IMR-90 (cell line): ENCODE data around the gene DET1. TPM values are rescaled to one million over a fixed set of nuclear protein-coding genes. Genes with fewer than 3 reads are reported as not detected.

ENCODE experiments used
- ATAC-seq: fragments of 200-7000 bp; cut with Tn5 transposase; 2 replicates; pipeline ENCODE4 v1.9.1; 2020; ENCODE audit warnings: low read depth, mild to moderate bottlenecking, moderate library complexity
- BruUV-seq: library from RNA; stranded (reverse); fragments of 400-500 nt; replicated peaks from 2 replicates; lab custom pipeline; 2021; lab: Mats Ljungman, UMichigan
- CTCF ChIA-PET: fragments of 300-600 bp; formaldehyde crosslinking; extraction: SDS; loops from one replicate; lab custom pipeline; 2021; ENCODE audit warnings: antibody characterized with exemption; lab: Yijun Ruan, JAX
- POLR2A ChIA-PET: fragments of 300-600 bp; sonication (Branson Sonifier 250); formaldehyde crosslinking; loops from one replicate; lab custom pipeline; 2022; ENCODE audit warnings: antibody characterized with exemption; ENCODE audit not compliant: unreplicated experiment; lab: Charles Lee
- DNase-seq: peaks from one replicate; pipeline ENCODE4 v3.0.0; 2013
- H2AFZ ChIP-seq: replicated peaks from 2 replicates; pipeline ENCODE3; 2013; ENCODE audit warnings: low read length, mild to moderate bottlenecking; ENCODE audit not compliant: poor library complexity
- H2AK5ac ChIP-seq: 2 replicates; pipeline ENCODE4 v1.6.1; 2013; ENCODE audit warnings: low read depth, low read length, inconsistent platforms
- H2AK9ac ChIP-seq: replicated peaks from 2 replicates; pipeline ENCODE3; 2013; ENCODE audit warnings: mild to moderate bottlenecking, low read depth, low read length, moderate library complexity; ENCODE audit not compliant: poor library complexity
- H2BK120ac ChIP-seq: 2 replicates; pipeline ENCODE4 v1.6.1; 2013; ENCODE audit warnings: low read depth, low read length, inconsistent platforms
- H2BK15ac ChIP-seq: 3 replicates; pipeline ENCODE4 v1.6.1; 2013; ENCODE audit warnings: low read depth, low read length, inconsistent platforms
- H2BK20ac ChIP-seq: 2 replicates; pipeline ENCODE4 v1.6.1; 2013; ENCODE audit warnings: low read depth, mild to moderate bottlenecking, inconsistent platforms, low read length, moderate library complexity
- H2BK5ac ChIP-seq: 2 replicates; pipeline ENCODE4 v1.6.1; 2013; ENCODE audit warnings: mild to moderate bottlenecking, low read depth, low read length, inconsistent platforms; ENCODE audit not compliant: poor library complexity, severe bottlenecking
- H3K14ac ChIP-seq: replicated peaks from 2 replicates; pipeline ENCODE4 v1.6.1; 2013; ENCODE audit warnings: low read depth, low read length, inconsistent platforms
- H3K18ac ChIP-seq: 2 replicates; pipeline ENCODE4 v1.6.1; 2013; ENCODE audit warnings: low read depth, low read length, control low read depth
- H3K23ac ChIP-seq: 2 replicates; pipeline ENCODE4 v1.6.1; 2013; ENCODE audit warnings: low read depth, low read length, inconsistent platforms
- H3K27ac ChIP-seq: 2 replicates; pipeline ENCODE4 v1.5.1; 2013; ENCODE audit warnings: mild to moderate bottlenecking, control low read depth, low read length; ENCODE audit not compliant: insufficient read depth
- H3K27me3 ChIP-seq: 2 replicates; pipeline ENCODE4 v1.6.1; 2013; ENCODE audit warnings: low read length; ENCODE audit not compliant: control insufficient read depth, insufficient read depth
- H3K36me3 ChIP-seq: 2 replicates; pipeline ENCODE4 v1.6.1; 2013; ENCODE audit warnings: low read length, mixed read lengths; ENCODE audit not compliant: control insufficient read depth, insufficient read depth
- H3K4ac ChIP-seq: 2 replicates; pipeline ENCODE4 v1.6.1; 2013; ENCODE audit warnings: low read depth, low read length, inconsistent platforms
- H3K4me1 ChIP-seq: 2 replicates; pipeline ENCODE4 v1.6.1; 2013; ENCODE audit warnings: low read length, mixed read lengths; ENCODE audit not compliant: control insufficient read depth, insufficient read depth
- H3K4me2 ChIP-seq: 2 replicates; pipeline ENCODE4 v1.6.1; 2013; ENCODE audit warnings: low read depth, mild to moderate bottlenecking, control low read depth, low read length, moderate library complexity
- H3K4me3 ChIP-seq: 2 replicates; pipeline ENCODE4 v1.5.1; 2013; ENCODE audit warnings: low read depth, mild to moderate bottlenecking, control low read depth, low read length, moderate library complexity; ENCODE audit not compliant: insufficient read depth
- H3K56ac ChIP-seq: 2 replicates; pipeline ENCODE4 v1.6.1; 2013; ENCODE audit warnings: low read length, inconsistent platforms; ENCODE audit not compliant: insufficient read depth; ENCODE audit errors: extremely low read depth
- H3K79me1 ChIP-seq, 2 experiments: 2 replicates each; pipeline ENCODE4 v1.6.1; 2013; ENCODE audit warnings: low read length in 2 of 2, inconsistent platforms in 1 of 2, low read depth in 1 of 2
- H3K9ac ChIP-seq: 2 replicates; pipeline ENCODE4 v1.6.1; 2013; ENCODE audit warnings: low read depth, low read length, control low read depth
- H3K9me1 ChIP-seq: 2 replicates; pipeline ENCODE4 v1.6.1; 2013; ENCODE audit warnings: low read length, inconsistent platforms; ENCODE audit not compliant: insufficient read depth
- H3K9me3 ChIP-seq: 2 replicates; pipeline ENCODE4 v1.6.1; 2013; ENCODE audit warnings: low read length; ENCODE audit not compliant: control insufficient read depth, insufficient read depth
- H4K20me1 ChIP-seq: 2 replicates; pipeline ENCODE4 v1.6.1; 2013; ENCODE audit warnings: low read length, inconsistent platforms; ENCODE audit not compliant: insufficient read depth
- H4K5ac ChIP-seq: 2 replicates; pipeline ENCODE4 v1.6.1; 2013; ENCODE audit warnings: mild to moderate bottlenecking, low read depth, low read length, control low read depth
- H4K8ac ChIP-seq, 2 experiments: 2 replicates each; pipeline ENCODE4 v1.6.1; 2013; ENCODE audit warnings: low read depth in 2 of 2, low read length in 2 of 2, control low read depth in 1 of 2, inconsistent platforms in 1 of 2
- H4K91ac ChIP-seq: 2 replicates; pipeline ENCODE4 v1.6.1; 2013; ENCODE audit warnings: low read depth, low read length, inconsistent platforms; ENCODE audit not compliant: insufficient read depth
- FOS ChIP-seq: fragments of 150-350 bp; IDR thresholded peaks from 2 replicates; pipeline ENCODE4 v1.6.1; 2016; ENCODE audit warnings: low read depth, low read length
- MAZ ChIP-seq: IDR thresholded peaks from 2 replicates; pipeline ENCODE4 v1.6.1; 2012; ENCODE audit warnings: low read depth, mild to moderate bottlenecking, low read length, improper control_type of control experiment, moderate library complexity, borderline replicate concordance
- WGBS, 2 experiments: methylation state at CpG; one replicate each; pipeline versions ENCODE4 v1.1.5 to v1.1.7; 2013; ENCODE audit warnings: missing lambda C conversion rate in 2 of 2; ENCODE audit not compliant: insufficient read length in 1 of 2; ENCODE audit errors: extremely low coverage in 2 of 2; 5-methylcytosine and 5-hydroxymethylcytosine counted together
- dilution Hi-C: fragments of 300-500 bp; cut with HindIII; formaldehyde crosslinking; loops from one replicate; pipeline ENCODE4 v1.14.3; 2018; ENCODE audit warnings: low sequenced_read_pairs; ENCODE audit not compliant: unreplicated experiment
- in situ Hi-C: fragments of 300-500 bp; cut with MboI; formaldehyde crosslinking; loops from 3 replicates; pipeline ENCODE4 v1.14.3; 2019; ENCODE audit warnings: low sequenced_read_pairs, inconsistent platforms, mixed read lengths
- intact Hi-C: fragments of 100-400 bp; cut with micrococcal nuclease; formaldehyde crosslinking; loops from 2 replicates; pipeline ENCODE4 v1.10.0; 2022
- polyA plus RNA-seq, 3 experiments: library from polyadenylated mRNA; depleted of rRNA; stranded (reverse); fragments of >200 nt; gene quantifications; 2 replicates each; pipeline ENCODE4 v1.2.3, GENCODE V29; 2012; ENCODE audit warnings: low replicate concordance in 1 of 3
- total RNA-seq: library from RNA; depleted of rRNA; stranded (reverse); fragments of >200 nt; gene quantifications from 2 replicates; pipeline ENCODE4 v1.2.3, GENCODE V29; 2012

Gene DET1
- total and polyA plus RNA-seq, 2 of the 4 experiments (the other 2 are of a cell fraction), result 5.6 to 9.1 TPM

DNA sequence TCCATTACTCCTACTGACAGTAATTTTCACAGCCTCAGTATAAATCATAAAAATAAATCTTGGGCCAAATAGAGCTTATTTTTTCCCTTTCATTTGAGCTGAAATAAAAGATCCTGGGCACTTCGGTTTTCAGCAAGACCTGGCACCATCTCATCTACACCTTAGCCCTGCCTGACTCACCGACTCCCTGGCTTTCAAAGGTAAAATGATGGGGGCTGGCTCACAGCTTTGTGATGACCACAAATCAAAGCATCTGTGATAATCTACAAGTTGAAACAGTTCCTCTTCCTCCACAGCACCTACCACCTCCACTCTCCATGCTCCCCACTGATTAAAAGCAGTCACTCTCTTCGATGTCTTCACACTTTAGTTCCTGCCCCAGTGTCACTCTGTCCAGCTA is 27.6 kb downstream of the DET1 start:
- Histone ChIP-seq H4K8ac (no peak overlapping the region), H4K5ac (no peak overlapping the region), H2AFZ (no peak overlapping the region), H3K36me3 (peaks cover 5% of the 10 kb centered on the region; the same call in 1 of the 2 replicates), H3K56ac (no peak overlapping the region), H3K4me3 (no peak overlapping the region), H4K20me1 (no peaks in the 10 kb centered on the region), H2AK5ac (no peak overlapping the region), H3K27ac (no peak overlapping the region), H2AK9ac (no peak overlapping the region), H4K91ac (no peak overlapping the region), H3K4me1 (no peaks in the 10 kb centered on the region), H3K9me3 (no peaks in the 10 kb centered on the region), H3K9me1 (no peaks in the 10 kb centered on the region), H3K27me3 (no peaks in the 10 kb centered on the region), H2BK15ac (no peak overlapping the region), H3K18ac (no peak overlapping the region), H3K79me1 (no peaks in the 10 kb centered on the region), H2BK120ac (no peak overlapping the region), H2BK20ac (no peak overlapping the region), H3K9ac (no peak overlapping the region), H3K14ac (no peak overlapping the region), H3K23ac (no peak overlapping the region), H2BK5ac (no peak overlapping the region), H3K4ac (no peak overlapping the region), H3K4me2 (no peak overlapping the region)
- no TSS peak for BruUV-seq
- ChIA-PET CTCF (no interaction called here), POLR2A (no interaction called here)
- intact Hi-C loops, result no loop called here
- 95% methylated on average over 2 of the region's 3 CpGs; no CpG with 5 or more reads in 1 of the 2 experiments for WGBS, 2 experiments
- TF ChIP-seq FOS (no peak), MAZ (no peak)
- ATAC-seq, result no peak
- dilution Hi-C loops, result no loop called here
- in situ Hi-C loops, result no loop called here
- DNase-seq, result no peak
